Measurements from ENCODE around the gene GABRA5.

GABRA5 gene

DNA sequence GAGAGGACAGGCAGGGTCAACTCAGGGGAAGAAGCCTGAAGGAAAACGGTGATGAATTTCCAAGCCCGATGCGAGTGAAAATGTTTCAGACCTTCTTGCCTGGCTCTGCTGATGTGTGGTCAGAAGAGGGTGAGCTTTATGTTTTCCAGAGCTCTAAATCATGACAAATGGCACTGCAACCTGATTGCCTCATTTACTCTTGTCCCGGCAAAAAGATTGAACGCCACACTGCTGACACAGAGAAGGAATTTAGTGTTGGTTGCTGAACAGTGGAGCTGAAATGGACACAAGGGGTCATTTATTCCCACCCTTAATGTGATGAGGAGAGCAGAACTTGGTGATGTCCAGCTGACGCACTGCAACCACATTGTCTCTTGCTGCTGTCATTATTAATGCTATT is 68.0 kb downstream of the GABRA5 start:
- FAIRE-seq, result no peak

- no peak for FAIRE-seq
Observed at GRCh38 chr15:26935322-26935721, 68.5 kb downstream of the GABRA5 start.

- no peak for FAIRE-seq
Observed at GRCh38 chr15:26936502-26936901, 69.6 kb downstream of the GABRA5 start.

- FAIRE-seq, result no peak
Observed at GRCh38 chr15:26937134-26937533, 70.3 kb downstream of the GABRA5 start.

- no peak for FAIRE-seq
Observed at GRCh38 chr15:26939398-26939797, 72.5 kb downstream of the GABRA5 start.

- FAIRE-seq, result no peak
Observed at GRCh38 chr15:26941489-26941888, 74.6 kb downstream of the GABRA5 start.

DNA sequence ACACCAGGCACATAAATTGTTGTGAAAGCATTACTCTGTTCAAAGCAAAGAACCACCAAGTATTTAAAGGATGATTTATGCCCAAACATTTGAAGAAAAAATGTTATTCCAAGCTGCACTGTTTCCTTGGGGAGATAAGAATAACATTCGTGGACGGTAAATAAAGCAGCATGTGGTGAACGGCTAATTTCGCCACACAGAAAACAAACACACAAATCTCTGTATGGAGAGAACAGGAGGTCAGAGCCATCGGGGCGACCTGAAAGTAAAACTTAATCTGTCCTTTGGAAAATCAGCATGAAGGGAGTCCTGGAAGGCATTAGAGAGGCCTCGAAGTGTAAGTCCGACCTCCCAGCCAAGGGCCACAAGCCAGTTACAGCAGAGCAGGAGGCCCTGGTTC is 77.0 kb downstream of the GABRA5 start:
- FAIRE-seq, result peak; percentile 96

GRCh38 chr15:26945046-26945445 is 78.2 kb downstream of the GABRA5 start:
- FAIRE-seq, result no peak

GRCh38 chr15:26950001-26950400 is 83.1 kb downstream of the GABRA5 start:
- no peak for FAIRE-seq

- no peak for FAIRE-seq
Observed at GRCh38 chr15:26954403-26954802, 87.5 kb downstream of the GABRA5 start.

GRCh38 chr15:26967719-26968269 is 100.9 kb downstream of the GABRA5 start:
- no peak for FAIRE-seq

DNA sequence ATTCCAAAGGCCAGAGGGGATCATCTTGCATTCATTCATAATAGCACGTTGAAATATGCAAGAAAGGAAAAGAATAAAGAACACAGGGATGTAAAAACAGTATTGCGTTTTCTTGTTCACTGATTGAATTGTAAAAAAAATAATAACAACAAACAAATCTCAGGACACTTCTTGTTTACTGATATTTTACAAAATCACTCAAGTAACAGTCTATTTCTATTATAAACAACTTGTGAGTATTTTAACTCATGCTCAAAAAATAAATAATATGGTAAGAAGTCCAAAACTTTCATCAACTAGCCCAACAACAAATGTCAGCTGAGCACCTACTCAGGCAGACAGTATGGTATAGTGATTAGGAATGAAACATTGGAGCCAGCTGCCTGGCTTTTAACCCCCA is 101.9 kb downstream of the GABRA5 start:
- FAIRE-seq, result no peak

DNA sequence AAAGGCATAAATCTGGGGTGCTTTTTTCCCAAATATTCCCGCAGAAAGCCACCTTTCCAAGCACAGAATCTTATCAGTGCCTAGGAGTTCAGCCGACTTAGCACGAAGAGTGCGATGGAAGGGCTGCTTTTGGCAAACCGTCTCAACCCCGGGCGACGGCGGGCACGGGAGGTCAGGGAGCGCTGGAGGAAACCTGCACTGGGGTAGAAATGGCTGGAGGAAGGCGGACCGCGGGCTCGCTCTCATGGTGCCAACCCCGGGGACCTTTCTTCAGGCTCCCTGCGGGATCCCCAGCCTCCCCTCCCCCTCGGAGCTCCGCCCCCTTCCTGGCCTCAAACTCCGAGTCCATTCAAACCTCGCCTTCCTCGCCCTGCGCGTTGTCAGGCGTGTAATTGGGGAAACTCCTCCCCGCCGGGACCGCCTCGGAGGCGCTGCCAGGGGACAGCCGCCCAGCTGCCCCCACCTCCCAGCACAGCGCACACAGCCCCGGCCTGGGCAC is 103.9 kb downstream of the GABRA5 start, which contains the start of gene GABRG3:
TSS of gene GABRG3 (plus strand) at position 470 of the 499 bp plus-strand sequence.
- FAIRE-seq, result no peak

DNA sequence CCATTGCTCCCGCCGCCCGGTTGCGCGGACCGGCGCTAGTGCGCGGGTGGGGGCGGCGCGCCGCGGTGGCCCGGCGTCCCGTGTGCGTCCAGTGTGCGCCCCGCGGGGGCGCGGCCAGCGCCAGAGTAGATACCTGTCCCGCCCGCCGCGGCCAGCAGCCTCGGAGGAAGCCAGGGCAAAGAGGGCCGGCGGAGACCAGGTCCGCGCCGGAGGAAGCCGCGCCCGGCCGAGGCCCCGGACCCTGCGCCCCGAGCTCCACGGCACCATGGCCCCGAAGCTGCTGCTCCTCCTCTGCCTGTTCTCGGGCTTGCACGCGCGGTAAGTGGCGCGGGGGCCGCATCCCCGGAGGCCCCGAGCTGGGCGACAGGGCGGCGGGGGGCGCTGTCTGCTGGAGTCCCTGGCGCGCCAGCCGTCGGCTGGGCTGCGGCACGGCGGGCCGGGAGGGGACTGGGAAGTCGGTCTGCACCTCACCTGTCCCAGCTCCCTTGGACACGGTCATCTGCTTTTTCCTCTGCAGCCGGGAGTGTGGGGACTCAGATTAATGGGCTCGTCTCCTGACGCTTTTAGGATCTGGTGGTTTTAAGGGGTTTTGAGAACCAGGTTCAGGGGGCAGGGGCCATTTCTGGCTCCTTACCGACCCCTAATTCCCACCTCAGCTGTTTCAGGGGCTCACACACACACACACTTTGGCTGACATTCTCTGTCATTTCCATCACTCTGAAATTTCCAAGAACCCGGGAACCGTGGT is 104.6 kb downstream of the GABRA5 start:
- no peak for FAIRE-seq

- no peak for FAIRE-seq
Observed at GRCh38 chr15:26972636-26973035, 105.8 kb downstream of the GABRA5 start.

DNA sequence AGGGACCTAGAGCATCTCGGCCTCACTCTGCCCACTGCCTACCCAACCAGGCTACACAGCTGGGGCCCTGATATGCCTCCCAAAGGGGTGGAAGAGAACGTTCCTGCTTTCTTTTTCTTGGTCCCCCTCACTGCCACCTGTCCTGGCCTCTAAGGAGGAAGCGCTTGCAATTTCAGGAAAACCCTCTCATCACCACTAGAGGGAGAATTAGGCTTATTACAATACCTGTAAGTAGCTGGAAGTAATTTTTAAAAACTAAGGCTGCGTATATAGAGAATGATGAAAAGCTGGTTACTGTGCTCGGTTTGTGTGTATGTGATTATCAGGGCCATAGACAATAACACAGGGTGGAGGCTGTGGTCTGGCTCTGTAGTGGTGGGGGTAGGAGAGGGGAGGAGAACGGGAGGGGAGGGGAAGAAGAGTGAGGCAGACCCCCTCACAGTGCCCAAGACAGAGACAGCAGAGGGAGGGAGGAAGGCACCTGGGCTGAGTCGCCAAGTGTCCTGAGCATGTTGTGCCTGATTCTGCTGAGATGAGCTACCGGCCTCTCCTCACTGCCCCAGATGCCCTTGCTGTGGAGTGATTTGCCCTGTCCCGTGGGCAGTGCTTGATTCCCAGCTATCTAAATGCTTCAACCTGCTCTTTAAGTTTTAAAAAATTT is 107.4 kb downstream of the GABRA5 start:
- no peak for FAIRE-seq

- no peak for FAIRE-seq
Observed at GRCh38 chr15:26981492-26981891, 114.6 kb downstream of the GABRA5 start.

DNA sequence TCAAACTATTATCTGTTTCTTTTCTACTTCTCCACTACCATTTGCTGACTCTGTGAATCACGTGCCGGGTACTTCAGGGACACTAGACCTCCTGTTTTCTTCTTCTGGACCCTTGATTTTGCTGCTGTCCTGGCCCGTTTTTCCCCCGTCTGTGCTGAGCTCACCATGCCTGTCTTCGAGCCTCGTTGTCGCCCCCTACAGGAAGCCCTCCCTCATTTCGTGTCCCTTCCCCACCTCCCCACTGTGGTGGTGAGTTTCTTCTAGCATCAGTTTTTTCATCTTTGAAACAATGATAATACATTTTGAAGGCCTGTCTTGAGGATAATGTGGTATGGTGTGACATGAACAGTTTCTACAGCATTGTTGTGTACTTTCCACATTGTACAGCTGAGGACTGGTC is 117.0 kb downstream of the GABRA5 start:
- FAIRE-seq, result no peak

DNA sequence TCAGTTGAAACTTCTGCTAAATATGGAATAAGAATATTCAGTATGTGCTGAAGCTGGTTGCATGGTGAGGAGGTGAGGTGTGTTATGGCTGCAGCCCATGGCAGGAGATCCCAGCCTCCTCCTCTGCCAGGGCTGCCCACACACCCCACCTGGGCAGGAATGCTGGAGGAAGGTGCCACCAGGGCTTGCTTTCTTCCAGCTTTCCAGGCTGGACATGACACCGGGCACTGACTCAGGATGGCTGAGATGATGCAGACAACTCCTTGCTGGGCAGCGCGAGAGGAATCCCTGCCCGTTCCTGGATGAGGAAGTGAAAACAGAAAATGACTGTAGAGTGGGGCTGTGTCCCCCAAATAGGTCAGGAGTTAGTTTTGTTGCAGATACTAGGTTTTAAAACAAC is 118.2 kb downstream of the GABRA5 start:
- FAIRE-seq, result no peak

DNA sequence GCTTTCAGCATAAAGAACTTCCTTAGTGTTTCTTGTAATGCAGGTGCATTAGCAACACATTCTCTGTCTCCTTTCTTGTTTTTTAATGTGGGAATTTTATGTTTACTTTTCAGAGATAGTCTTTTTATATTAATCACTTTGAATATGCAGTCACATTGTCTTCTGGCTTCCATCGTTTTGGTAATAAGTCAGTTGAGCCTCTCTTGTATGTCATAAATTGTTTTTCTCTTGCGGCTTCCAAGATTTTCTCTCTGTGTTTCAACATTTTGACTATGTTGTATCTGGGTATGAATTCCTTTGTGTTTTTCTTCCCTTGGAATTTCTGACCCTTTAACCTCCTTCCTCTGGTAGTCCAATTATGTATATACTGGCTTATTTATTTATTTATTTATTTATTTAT is 129.4 kb downstream of the GABRA5 start:
- no peak for FAIRE-seq
